GM21717 (cell line): ENCODE results near the gene PI16.

ENCODE experiments used
- ATAC-seq: cut with Tn5 transposase; IDR thresholded peaks from one replicate; pipeline ENCODE4 v1.9.1; 2021; ENCODE audit warnings: mild to moderate bottlenecking, moderate library complexity; ENCODE audit not compliant: unreplicated experiment

Gene PI16, protein sequence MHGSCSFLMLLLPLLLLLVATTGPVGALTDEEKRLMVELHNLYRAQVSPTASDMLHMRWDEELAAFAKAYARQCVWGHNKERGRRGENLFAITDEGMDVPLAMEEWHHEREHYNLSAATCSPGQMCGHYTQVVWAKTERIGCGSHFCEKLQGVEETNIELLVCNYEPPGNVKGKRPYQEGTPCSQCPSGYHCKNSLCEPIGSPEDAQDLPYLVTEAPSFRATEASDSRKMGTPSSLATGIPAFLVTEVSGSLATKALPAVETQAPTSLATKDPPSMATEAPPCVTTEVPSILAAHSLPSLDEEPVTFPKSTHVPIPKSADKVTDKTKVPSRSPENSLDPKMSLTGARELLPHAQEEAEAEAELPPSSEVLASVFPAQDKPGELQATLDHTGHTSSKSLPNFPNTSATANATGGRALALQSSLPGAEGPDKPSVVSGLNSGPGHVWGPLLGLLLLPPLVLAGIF

DNA sequence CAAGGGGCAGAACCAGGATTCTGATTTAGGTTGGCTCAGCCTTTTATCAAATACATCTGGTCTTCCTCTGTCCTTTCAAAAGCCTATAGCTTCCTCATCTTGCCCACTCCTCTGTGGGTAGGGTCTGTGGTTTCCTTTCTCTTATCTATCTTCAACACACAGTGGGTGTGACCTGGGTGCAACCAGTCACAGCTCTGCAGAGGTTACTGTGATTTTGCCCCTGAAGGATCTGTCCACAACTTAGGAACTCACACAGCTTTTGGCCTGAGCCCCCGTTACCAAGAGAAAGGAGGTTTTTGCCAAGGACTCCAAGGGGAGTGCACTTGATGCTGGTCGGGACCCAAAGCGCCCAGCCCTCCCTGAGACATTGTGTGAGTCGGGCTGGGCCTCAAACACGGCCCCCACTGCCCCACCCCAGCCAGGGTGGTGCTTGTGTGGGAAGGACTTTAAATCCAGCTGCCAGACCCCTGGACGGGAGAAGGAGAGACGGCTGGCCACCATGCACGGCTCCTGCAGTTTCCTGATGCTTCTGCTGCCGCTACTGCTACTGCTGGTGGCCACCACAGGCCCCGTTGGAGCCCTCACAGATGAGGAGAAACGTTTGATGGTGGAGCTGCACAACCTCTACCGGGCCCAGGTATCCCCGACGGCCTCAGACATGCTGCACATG is at the start of gene PI16:
TSS of gene PI16 (plus strand) at position 477 of the 670 bp plus-strand sequence. CDS start at position 500, 23 bp downstream.
- ATAC-seq = no peak

DNA sequence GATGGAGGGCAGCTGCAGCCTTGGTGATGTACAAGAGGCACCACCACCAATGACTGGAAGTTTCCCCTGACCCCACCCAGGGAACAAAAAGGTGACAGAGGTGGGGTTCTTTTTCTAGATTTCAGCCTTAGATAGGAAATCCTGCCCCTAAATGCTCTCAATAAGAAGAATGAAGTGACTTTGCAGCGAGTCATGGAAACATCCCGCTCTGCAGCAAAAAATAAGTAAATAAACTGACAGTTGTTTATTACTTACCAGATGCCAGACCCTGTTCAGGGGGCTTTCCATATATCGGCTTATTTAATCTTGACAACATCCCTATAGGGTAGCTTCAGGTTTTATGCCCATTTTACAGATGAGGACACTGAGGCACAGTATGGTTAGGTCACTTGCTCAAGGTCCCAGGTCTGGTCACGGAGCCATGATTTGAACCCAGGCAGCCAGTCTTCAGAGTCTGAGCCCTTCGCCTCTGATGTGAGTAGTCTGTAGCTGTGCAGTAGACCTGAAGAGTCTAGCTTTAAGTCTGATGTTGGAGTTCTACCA is 49.6 kb upstream of the PI16 start:
- no peak for ATAC-seq

DNA sequence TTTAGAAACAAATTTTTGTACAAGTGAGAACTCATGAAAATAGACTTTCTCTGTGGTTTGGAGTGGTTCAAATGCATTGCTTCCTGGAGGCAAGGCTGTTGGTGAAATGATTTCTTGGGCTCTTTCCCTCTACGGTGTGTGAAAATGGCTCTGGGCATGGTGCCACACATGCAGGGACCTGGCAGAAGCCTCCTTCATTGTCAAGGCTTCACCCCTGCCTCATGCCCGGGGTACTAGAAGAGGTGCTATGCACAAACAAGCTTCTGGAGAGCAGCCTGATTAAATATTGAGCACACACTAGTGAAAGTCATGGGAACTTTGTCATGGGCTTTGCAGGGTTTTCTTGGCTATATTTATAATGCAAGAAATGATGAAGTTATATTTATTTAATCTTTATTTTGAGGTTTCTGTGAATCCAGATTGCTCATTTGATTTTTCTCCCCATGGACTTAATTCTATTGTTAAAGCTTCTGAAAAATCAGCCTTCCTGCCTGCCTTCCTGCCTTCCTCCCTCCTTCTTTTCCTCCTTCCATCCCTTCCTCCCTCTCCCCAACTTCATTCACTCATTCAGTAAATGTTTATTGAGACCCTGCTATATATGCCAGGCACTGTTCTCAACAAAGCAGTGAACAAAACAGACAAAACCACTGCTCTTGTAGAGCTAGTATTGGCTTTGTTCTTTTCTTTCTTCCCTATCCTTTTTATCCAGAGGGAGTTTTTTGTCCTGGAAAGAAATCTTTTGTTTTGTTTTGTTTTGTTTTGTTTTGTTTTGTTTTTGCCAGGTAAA is 47.8 kb upstream of the PI16 start:
- ATAC-seq = no peak

DNA sequence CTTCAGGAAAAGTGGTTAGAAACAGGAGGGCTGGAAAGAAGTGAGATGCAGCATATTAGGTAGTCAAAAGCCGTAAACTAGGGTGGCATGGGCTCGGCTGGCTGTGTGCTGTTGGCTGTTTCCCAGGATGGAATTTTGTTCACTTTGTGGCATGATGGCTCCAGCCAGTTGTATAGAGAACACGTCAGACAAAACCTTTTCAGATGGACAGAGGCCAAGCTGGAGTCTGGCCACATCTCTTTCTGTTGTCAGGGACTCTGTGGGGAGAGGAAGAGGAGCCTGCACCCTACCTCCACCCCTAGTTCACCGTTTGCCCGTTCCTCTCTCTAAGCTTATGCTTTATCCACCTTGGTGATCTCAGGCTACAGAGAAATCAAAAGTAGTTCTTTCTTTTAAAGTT is 46.8 kb upstream of the PI16 start:
- no peak for ATAC-seq

DNA sequence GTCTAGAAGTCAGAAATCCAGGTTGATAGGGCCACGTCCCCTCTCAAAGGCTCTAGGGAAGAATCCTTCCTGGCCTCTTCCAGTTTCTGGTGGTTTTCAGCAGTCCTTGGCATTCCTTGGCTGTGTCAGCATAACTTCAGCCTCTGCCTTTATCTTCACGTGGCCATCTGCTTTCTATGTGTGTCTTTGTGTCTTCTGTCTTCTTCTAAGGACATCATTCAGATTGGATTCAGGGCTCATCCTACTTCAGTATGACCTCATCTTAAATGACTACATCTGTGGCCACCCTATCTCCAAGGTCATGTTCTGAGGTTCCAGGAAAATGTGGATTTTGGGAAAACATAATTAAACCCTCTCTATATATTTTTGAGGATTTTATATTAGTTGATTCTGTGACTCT is 45.8 kb upstream of the PI16 start:
- ATAC-seq = no peak

DNA sequence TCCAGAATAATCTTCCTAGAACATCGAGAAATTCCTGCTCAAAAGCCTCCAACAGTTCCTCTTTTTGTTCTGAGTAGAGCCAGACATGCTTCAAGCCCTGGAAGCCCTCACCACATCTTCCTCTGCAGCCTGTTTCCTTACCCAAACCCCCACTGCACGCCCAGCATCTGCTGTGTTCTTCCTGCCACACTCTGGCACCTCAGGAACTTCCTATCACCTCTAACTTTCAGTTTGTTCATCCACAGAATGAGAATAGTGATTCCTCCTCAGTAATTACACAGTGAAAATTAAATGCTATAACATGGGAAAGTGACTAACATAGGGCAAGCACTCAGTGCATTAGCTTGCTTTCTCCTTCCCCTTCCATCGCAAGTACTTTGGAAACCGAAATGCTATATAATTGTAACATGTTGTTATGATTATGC is 42.5 kb upstream of the PI16 start:
- no peak for ATAC-seq

DNA sequence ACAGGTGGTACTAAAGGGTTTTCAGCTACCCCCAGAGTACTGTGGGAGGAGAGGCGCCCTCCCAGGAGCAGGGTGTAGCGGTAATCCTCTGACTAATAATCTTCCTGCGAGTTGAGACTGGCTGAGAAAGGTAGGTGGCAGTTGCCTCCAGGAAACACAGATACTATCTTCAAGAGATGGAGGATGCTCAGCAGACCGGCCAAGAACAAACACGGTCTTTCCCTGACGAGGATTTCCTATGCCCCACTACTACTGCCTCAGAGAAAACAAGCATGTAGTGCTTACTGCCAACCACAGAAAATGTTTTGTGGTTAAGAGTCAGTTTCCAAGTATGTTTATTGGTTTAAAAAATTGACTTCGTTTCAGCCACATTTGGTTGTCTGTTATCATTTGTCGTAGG is 42.0 kb upstream of the PI16 start:
- peak; percentile 86 for ATAC-seq

DNA sequence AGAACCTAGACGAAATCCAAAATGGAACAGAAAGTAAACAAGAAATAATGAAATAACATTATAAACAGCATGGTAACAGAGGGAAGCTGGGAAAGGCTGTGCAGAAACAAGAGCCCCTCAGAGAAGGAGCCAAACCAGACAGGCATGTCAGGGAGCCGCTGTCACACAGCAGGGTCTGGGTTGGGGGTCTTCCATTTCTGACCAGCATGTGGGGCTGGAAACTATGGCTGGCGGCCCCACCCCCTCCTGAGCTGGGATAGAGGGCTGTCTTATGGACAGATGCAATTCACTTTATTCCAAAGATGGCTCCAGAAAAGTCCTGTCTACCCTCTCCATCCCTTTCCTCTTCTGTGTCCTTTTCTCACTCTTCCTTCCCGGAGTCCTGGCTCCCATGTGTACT is 41.5 kb upstream of the PI16 start:
- no peak for ATAC-seq

DNA sequence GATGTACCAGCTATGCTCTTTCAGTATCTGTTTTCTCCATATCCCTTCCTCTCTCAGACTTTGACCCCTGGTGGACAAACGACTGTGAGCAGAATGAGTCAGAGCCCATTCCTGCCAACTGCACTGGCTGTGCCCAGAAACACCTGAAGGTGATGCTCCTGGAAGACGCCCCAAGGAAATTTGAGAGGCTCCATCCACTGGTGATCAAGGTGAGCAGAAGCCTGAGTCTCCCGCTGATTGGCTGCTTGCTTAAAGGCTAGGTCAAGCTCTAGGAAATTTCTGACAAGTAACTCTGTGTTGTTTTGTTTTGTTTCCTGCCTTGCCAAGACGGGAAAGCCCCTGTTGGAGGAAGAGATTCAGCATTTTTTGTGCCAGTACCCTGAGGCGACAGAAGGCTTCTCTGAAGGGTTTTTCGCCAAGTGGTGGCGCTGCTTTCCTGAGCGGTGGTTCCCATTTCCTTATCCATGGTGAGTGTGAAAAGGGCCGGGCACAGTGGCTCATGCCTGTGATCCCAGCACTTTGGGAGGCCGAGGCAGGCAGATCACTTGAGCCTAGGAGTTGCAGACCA is 40.2 kb upstream of the PI16 start:
- no peak for ATAC-seq

DNA sequence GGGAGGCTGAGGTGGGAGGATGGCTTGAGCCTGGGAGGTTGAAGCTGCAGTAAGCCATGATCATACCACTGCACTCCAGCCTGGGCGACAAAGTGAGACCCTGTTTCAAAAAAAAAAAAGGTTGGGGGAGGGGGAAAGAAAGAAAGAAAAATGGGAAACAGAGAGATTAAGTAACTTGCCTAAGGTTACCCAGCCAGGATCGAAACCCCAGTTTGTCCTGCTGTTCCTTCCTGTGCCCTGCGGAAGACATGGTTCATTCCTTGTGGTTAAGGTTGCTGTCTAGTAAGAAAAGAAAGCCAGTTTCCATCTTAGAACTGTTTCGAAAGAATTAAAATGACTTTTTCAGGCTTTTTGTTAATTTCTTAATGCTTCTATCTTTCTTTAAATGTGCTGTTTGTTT is 38.9 kb upstream of the PI16 start:
- ATAC-seq = no peak

DNA sequence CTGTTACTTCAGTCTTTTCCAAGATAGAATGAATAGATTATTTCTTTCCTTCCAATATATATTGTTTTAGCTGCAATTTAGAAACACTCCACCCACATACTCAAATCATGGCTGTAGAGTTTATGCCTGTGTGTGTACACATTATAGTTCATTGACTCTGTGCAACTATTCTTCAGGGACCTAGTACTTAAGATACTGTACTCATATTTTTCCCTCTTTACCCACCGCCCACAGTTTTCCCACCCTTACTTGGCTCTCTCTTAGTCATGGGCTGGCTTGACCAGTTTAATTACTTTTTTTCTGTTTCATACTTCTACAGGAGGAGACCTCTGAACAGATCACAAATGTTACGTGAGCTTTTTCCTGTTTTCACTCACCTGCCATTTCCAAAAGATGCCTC is 38.4 kb upstream of the PI16 start:
- ATAC-seq = no peak

DNA sequence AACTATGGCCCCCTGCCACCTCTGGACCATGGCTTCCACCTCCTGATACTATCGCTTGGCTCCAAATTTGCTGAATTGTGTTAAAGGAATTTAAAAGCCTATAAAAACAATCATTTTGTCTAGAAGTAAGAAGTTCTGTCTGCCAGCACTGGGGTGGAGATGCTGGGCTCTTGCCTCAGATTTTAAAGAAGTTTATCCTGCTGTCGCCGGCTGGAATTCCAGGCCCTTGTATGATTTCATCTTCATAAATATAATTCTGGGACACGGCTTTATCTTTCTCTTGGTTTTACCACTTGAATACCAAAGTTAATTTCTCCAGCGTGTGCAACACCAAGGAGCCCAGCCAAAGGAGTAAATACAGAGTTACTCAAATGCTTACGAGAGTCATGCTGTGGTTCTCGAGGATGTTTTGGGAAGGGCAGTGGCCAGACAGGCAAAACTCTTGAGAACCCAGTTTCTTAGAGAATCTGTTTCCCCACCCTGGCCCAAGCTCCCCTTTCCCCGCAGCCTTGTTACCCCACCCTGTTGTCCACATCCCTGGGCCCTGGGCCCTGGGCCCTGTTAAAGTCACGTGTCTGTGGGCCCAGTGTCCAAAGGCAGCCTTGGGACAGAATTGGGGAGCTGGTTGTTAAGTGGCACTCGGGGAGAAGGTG is 36.9 kb upstream of the PI16 start:
- no peak for ATAC-seq

DNA sequence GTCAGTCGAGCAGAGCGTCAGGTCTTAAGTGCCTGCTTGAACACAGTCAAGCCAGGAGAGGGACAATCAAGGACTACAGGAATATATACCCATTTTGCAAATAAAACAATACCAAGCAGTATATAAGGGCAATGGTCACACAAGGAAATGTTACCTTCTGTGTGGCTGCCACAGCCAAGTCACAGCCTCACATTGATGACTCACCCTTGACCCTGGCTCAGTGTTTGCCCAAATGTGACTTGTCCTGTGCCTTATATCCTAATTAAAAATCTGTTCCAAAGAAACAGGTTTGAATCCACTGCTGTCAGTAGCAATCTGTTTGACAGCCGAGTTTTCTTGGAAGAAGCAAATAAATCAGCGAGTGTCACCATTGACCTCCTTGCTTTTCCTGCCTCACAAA is 34.5 kb upstream of the PI16 start:
- ATAC-seq = no peak

DNA sequence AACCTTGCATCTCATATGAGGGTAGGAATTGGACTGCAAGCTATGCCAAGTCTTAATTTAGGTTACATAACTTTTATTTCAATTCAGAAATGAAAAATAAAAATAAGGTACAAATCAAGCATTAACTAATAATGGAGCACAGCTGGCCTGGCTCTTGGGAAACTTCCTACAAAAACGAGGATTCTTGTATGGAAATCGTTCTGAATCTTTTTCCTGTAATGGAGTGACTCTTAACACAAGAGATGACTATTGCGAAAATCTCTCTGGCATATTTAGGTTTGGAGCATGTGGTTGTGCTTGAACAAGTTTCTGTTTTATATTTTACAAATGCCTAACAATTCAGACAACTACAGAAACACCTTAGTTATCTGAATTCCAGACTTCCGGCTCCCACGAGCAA is 34.0 kb upstream of the PI16 start:
- ATAC-seq = no peak

DNA sequence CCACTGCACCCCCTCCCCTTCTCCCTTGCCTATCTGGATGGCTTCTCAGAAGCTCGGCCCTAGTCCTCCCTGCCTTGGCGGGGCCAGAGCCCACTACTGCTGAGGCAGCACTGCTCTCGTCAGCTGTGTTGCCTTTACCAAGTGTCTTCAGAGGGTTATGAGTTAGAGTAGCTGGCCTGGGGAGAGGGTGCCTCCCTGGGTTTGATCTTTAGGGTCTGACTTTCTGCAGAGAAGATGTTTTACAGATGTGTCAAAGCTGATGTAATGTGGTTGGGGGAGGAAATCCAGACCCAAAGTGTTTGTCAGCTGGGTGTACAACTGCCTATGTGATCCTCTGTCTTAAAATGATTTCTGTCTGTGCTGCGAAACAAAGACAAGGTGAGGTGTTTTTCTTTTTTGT is 30.4 kb upstream of the PI16 start:
- no peak for ATAC-seq

DNA sequence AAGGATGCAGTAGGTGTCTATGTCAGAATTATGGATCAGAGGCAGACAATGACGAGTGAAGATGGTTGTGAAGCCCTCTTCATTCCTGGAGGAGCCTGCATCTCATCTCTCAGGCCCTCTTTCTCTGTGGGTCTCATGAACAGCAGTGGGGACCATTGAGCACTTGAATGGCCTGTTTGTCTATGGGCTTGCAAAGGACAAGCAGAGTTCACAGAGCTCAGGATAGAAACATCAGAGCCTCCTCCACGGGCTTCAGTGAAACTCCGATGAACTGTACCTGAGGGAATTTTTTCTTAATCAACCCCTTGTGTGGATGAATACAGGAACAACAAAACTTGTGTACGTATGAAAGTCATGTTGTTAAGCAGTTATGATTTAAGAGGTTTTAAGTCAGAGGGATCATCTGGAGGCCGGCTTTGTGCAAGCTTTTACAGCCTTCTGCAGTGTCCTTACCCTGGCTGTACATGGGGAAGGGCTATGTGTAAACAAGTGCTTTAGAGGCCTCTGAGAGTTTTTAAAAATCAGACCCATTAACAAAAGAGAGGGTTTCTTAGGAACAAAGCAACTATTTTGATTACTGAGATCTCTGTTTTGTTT is 29.7 kb upstream of the PI16 start:
- ATAC-seq = no peak

DNA sequence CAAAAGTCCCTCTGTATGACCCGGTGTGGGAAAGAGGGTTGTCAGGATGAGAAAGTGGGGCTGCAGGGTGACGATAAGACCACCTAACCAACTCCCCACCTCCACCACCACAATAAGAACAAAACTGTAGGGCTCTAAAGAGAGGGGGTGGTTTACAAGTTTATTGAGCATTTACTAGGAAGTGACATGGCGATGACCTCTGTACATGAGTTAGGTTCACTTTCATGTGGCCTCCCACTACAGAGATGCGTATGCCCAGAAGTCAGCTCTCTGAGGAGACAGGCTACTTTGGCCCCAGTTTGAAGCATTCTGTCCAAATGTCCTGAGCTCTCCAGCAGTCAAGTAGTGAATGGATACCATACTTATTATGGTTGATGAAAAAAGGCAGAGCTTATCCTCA is 28.7 kb upstream of the PI16 start:
- ATAC-seq = no peak

DNA sequence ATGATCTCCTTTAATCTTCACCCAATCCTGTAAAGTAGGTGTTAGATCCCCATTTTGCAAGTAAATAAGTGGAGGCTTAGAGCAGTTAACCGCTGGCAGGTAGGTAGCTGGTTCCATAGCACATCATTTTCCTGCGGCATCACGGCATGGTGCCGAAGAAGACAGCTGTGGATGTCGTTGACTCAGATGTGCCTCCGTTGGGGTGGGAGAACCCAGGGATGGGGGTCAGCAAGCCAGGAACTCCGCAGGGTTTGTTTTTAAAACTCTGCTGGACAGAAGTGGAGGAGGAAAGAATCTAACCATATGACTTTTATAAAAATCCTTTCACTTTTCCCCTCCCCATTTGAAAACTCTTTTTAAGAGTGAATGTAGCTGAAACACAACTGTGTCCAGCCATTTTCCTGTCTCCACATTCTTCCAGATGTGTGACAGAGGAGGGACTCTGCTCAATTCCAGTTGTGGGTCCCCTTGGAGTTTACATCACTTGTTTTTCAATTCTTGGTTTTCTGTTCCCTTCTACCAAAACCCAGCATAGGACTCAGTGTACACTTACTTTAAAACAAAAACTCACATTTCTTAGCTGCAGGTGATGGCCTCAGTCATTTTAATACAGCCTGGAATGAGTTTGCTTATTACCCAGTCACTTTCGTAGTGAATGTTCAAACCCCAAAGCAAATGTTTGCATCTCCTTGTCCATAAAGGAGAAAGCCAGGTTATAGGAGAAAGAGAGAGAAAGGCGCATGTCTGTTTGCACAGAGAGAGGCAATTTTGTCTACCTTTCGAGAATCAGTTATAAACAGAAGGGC is 27.6 kb upstream of the PI16 start:
- no peak for ATAC-seq
